Activated CD4-positive, alpha-beta T cell treated with anti-CD3 and anti-CD28 coated beads, Interleukin-2, amount 50 U/mL, for 48 hours (primary cell): ENCODE measurements around the gene LHX2.
A peak's percentile ranks its signal among the peaks of the same experiment; 100 is the strongest.

Experiments used
- DNase-seq, 2 experiments: peaks; one replicate each; pipeline ENCODE4 v3.0.0-alpha.2; 2020

Gene LHX2

DNA sequence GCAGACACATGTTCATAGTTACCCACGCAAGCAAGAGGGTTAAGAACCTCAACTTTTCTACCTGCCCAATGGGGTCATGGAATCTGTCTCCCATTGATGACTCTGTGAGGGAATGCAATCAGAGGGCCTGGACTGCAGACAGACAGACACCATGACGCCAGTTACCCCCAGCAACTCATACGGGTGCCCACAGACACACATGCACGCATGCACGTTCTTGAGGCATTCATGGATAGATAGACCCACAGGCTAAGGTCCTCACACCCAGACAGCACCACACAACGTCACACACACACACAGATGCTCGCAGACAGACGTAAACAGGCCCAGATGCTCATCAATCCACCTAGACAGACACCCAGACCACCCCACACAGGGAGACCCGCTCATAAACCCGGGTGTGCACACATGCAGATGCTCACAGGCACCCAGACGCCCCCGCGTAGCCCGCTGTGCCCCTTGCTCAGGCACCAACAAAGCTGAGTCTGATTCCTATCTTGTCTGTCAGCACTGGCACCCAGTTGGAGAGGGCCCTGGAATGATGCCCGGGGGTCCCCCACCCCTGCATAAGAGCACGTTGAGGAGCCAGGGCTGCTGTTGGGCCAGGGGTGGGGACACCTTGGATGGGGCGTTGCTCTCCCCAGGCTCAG, 23.6 kb downstream of the LHX2 start:
- DNase-seq: no peak

DNA sequence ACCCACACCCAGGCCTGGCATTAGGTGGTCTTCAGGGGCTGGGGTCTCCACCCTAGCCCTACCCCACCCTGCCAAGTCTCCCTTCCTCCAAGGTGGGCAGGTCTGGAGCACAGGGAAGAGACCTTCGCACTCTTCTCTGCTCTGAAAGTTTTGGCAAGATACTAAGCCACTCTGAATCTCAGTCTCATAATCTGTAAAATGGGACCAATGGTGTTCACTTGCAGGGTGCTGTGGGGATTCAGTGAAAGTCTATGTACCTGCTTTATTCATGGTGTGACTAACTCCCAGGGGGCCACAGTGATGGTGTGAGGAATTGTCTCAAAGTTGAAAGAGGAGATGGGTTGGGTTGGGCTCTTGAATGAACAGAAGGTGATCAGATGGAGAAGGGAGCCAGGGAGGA, 25.0 kb downstream of the LHX2 start:
- DNase-seq: no peak

DNA sequence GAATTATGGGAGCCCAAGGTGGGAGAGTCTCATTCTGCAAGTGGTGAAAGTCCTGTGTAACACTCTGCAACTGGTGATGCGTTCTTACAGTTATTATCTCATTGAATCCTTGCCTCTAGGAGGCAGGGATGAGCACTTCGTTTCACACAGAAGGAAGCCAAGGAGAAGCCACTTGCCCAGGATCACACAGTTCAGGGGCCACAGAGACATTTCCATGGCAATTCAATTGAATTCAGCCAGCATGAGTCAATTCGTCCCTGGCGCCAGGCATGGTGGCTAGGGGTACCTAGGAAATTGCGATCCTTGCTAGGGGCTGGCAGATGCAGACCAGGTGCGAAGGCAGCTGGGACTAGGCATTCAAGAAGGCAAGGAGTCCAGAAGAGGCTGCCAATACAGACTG, 26.2 kb downstream of the LHX2 start:
- DNase-seq: no peak

DNA sequence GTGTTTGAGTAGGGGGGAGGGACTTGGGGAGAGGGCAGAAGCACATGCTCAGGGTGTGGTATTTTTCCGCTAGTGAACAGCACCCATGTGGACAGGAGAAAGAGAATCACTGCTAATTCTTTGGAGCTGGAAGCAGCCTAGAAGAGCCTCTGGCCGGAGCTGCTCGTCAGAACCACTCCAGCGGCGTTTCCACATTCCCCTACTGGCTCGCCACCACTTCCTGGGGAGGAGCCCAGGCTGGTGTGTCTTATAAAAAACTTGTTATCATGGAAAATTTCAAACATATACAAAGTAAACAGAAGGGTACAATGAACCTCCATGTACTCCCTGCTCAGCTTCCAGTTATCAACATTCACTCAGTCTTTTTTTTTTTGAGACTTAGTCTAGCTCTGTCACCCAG, 26.7 kb downstream of the LHX2 start:
- DNase-seq: no peak

DNA sequence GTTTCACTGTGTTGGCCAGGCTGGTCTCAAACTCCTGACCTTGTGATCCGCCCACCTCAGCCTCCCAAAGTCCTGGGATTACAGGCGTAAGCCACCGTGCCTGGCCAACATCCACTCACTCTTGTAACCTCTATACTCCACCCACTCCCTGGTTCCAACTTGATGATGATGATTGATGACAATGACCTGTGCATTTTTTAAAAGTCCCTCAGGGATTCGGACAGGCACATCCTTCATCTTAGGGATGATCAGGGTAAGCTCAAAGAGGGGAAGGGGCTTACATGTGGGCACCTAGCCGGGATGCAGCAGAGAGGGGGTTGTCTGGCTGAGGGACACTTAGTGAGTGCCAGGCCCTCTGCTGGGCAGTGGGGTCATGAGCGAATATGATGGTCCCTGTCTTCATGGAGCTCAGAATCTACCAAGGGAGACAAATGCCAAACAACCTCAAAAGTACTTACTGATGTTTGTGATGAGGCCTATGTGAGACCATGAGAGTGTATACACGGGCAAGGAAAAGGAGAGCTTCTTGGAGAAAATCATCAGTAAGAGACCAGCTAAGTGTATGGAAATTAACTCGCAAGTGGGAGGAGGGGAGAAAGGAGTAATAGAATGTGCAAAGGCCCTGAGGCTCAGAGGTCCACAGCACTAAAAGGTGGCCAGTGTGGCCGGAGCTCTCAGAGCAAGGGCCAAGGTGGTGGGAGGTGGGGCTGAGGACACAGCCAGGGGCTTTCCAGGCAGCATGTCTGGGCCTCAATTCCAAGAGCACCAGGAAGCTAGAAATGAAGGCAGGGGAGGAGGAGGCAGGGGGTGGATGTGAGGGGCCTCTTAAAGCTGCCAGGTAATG, 27.4 kb downstream of the LHX2 start:
- DNase-seq: no peak

DNA sequence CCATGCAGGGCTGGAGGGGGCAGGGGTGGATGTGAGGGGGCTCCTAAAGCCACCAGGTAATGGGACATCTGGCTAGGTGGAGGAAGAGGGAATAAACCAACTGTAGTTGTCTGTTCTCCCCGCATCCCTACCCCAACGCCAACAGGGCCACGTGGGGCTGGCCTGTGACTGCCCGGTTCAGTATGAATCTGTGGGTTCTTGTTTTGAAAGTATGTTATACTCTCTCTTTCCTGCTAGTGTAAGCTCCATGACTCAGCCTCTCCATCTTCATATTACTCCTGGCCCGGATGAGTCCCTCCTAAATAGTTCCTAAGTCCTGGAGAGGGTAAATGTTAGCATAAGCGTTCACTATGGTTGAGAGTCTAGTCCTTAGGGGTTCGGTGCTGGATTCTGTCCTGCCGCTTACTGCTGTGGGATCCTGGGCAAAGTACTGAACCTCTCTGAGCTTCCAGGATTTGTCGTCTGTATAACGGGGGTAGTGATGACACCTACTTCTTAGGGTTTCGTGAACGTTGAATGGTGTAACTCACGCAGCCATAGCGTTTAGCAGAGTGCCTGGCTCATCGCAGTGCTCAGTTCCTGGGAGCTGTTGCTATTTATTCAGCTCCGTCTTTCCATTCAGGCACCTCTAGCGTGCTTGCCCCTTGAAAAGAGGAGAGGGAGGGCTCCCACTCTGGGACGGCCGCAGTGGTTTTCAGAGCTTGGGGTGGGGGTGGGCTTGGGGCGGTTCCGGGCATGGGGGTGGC, 28.8 kb downstream of the LHX2 start:
- no peak for DNase-seq

DNA sequence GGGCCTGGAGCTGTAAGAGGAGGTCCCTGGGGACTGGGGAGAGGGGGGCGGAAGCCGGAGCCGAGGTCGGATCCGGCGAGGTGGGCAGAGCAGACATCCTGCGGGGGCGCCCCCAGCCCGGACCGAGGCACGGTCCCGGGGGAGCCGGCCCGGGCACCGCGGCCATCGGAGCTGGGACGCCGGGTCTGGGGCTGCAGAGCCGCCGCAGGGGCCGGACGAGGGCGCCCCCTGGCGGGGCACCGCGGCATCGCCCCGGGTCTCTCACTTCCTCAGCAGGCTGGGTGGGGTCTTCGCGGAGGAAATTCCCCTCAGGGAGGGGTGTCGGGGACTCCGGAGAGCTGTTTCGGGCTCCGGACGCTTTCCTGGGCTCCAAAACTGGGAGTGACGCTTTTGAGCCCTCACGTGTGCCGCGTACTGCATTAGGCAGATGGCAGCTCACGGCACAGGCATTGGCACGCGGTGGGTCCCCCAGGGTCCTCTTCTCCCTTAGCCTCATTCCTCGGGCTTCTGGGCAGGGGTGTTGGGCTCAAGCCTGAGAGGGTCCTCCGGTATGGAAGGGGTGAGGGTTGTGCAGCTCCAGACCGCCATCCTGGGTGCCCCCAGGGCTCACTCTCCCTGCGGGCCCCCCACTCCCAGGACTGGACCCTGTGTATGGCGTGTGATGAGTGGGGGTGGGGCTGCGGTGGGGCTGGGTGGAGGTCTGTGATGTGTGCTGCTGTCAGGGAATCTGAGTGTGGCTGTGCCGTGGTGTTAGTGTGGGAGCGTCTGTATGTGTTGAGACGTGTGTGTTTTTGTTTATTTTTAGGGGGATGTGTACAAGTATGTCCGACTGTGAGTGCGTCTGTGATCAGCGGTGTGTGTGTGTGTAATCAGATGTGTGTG, 29.6 kb downstream of the LHX2 start:
- DNase-seq: peak in 1 of 2 experiments; percentile 52

DNA sequence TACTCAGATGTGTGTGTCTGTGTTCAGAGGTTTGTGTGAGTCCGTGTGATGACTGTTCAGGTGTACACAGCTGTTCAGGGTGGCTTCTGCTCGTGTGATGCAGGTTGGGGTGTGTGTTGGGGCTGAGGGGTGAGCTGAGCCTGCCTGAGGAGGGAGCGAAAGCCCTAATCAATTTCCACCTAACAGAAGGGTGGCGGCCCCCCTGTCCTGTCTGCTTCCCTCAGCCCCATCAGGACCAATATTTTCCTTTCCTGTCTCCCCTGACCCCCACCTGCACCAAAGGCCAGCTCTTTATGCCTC, 30.2 kb downstream of the LHX2 start:
- DNase-seq: no peak

DNA sequence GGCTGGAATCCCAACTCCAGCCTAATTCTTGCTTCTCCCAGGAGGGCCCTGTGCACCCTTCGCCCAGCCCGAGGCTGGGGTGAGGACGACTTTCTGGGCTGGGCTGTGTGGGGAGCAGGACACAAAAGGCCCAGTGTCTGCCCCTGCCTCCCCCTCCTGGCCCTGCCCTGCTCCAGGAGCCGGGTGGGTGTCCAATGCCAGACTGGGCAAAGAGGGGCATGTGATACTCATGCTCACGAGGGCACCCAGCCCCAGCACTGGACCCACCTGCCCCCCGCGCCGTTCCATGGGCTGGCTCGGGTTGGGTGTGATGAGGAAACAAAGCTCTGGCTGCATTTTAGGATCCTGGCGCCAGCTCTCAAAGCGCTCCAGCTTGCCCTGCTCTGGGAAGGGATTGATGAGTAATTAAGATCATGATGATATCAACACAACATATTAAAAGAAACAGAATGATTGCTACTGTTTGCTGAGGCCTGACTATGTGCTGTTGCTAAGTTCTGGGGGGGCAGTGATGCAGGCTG, 30.7 kb downstream of the LHX2 start:
- no peak for DNase-seq

DNA sequence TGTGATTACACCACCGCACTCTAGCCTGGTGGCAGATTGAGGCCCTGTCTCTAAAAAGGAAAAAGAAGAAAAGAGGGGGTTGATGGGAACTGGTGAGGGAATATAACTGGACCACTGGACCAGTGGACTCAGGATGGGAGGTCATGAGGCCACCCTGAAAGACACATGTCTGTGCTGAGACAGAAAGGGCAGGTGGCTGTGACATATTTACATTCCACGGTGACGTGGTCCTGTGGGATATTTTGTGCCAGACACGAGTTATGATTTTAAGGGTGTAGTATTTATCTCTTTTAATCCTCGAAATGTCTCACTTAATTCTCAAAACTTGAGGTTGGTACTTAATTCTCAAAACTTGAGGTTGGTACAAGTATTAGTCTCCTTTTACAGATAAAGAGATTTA, 32.9 kb downstream of the LHX2 start:
- DNase-seq: no peak

DNA sequence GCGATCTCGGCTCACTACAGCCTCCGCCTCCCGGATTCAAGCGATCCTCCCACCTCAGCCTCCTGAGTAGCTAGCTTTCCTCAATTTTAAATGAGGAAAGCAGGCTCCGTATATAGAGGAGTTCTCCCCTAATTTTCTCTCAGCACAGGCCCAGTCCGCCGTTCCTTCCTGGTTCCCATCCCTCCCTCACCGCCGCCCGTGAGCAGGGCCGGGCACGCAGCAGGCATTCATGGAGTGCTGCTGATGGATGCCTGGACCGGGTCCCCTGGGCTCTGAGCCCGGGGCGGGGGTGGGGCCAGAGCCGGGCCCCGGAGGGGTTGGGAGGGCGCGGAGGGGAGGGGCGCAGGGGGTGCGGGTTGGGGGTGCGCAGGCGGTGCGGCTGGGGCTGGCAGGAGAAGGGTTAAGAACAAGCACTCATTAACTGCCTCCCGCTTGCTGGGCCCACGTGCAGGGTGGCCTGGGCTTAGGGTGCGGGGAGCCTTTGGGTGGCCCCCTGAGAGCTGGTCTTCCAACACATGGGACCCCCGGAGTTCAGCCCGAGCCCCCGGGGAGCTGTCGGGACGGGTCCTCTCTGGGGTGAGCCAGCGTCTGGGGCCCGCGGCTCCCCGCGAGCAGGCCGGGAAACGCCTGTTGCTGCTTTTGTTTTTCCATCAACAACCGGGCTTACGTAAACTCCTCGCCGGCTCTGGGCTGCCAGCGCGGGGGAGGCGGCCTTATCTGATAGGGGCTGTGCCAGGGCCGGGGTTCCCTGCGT, 33.7 kb downstream of the LHX2 start:
- DNase-seq: no peak

DNA sequence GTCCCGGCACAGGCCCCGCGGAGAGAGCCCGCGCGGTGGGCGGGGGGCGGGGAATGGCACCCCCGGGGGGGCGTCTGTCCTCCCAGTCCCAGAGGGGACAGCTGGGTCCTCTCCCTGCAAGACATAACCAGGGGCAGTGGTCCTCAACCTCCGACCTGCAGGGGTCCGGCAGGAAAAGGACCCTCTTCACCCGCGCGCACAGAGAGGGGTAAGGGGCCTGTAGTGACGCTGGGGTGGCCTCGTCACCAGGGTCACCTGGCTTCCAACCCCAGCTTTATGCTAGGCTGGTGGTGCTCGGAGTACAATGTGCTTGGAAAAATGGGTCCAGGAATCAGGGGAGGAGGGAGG, 34.2 kb downstream of the LHX2 start:
- DNase-seq: no peak

DNA sequence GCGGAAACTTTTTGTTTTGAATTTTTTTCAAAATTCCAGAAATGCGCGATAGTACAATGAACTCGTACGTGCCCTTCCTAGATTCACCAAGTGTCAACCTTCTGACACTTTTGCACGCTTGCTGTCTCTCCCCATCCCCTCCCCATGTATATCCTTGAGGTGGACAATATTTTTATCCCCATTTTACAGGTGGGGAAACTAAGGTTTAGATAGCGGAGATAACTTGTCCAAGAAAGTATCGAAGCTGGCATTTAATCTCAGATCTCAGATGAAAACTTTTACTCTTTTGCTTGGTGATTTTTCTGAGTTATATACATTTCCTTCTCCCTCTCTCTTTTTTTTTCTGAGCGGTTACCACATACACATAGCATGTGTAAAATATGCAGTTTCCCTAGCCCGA, 34.6 kb downstream of the LHX2 start:
- no peak for DNase-seq

DNA sequence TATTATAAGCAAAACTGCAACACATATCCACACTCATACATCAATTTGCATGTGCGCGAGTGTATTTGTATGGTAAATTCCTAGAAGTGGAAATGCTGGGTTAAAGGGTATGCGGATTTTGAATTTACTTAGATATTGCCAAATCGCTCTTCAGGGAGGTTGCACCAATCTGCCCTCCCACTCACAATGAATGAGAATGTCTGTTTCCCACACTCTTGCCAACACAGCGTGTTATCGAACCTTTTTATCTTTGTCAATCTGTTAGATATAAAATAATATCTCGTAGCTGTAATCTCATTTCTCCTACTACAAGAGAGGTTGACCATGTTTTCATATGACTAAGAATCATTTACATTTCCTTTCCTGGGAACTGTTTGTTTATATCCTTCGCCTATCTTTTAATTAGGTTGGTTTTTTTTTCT, 35.7 kb downstream of the LHX2 start:
- DNase-seq: no peak

DNA sequence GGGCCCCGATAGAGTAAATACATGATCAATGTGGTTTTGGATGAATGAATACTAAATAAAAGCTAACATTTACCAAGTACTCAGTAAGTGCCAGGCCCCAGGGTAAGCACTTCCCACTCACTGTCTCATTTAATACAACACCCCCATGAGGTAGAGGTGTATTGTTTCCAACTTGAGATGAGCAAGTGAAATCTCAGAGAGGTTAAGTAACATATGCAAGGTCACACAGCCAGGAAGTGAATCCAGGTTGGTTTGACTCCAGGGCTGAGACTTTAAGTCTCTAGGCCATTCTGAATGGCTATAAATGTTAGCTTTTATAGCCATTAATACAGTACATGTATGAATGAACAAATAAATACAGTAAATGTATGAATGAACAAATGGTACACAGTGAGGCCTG, 39.4 kb downstream of the LHX2 start:
- no peak for DNase-seq

DNA sequence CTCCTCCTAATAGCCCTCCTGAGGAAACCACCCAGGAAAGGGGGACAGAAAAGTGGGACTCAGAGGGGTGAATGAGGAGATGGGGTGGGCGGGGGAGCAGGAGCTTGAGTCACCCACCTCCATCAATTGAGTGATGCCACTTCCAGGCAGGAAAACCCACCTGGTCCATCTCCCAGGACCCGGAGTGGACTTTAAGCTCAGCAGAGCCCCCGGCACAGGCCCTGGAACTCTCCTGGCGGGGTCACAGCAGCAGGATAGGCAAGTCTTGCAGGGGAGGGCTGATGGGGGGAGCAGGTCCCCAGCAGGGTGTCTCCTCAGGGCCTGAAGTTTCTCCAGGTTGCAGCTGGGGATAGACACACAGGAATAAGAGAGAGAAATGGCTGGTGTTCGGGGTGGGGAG, 40.8 kb downstream of the LHX2 start:
- no peak for DNase-seq

DNA sequence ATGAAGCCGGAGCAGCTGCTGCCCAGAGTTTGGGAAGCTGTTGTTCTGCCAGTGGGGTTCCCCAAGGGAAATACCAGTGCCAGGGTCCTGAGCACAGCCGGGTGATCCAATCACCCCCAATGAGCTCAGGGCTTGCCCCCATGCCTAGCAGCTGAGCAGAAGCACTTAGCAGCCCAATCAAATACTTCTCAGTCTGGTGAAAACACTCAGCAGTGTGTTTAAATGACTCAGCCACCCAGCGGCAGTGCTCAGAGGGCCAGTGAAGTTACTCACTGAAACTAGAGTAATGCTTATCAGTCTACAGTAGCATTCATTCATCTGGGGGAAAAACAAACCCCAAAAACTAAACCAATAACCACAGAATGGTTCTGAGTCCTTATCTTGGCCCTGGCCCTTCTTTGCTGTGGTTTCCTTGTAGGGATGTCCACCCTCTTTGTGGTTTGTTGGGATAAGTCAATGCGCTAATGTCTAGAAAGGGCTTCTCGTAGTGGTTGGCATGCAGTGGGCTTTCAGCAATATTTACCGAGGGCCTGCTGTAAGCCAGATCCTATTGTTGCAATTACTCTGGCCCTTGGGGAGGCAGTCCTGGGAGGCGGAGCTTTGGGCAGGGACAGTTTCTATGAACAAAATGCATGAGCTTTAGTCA, 43.1 kb downstream of the LHX2 start:
- peak; percentile 54 to 69 for DNase-seq

DNA sequence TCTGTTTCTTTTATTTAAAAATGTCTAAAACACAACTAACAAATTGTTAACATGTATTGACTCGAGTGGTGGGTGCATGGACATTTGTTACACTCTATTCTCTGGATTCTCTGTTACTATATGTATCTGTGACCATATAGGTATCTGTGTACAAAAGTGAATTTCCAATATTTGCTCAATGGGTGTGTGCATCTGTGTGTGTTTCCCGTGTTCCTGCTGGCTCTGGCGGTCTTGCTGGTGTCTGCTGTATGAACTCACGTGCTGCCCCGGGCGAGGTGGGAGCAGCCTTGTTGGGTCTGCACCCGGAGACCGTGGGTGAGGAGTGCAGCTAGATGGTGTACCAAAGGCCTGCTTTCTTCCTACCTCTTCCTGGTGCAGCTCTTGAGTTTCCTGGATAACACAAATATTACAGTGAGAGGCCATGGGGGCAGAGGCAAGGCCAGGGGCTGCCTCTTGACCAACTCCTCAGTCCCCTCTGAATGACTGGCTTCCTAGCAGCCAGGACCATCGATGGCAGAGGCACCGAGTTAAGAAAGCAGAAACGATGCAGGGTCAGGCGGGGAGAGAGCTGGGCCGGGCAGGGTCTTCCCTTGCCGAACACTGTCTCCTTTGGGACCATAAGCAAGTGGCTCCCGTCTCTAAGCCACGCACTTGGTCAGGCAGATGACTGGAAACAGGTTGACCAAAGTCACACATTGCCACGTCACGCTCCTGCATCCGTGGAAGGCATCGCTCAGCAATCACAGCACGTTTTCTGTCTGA, 49.5 kb downstream of the LHX2 start:
- no peak for DNase-seq

DNA sequence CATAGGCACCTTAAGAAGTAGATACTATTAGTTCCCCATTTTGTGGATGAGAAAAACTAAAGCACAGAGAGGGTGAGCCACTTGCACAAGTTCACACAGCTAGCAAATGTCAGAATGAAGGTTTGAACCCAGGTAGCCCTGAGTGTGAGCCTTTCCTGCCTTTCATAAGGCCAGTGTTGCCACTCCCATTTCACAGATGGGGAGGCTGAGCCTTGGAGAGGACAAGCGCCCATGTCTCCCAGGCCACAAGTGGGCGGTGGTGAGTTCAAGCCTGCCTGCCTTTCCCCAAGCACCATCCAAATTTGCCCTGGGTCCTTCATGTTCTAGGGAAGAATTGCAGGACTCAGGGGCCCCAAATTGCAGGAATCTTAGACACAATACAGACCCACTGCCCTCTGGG, 50.6 kb downstream of the LHX2 start:
- no peak for DNase-seq

DNA sequence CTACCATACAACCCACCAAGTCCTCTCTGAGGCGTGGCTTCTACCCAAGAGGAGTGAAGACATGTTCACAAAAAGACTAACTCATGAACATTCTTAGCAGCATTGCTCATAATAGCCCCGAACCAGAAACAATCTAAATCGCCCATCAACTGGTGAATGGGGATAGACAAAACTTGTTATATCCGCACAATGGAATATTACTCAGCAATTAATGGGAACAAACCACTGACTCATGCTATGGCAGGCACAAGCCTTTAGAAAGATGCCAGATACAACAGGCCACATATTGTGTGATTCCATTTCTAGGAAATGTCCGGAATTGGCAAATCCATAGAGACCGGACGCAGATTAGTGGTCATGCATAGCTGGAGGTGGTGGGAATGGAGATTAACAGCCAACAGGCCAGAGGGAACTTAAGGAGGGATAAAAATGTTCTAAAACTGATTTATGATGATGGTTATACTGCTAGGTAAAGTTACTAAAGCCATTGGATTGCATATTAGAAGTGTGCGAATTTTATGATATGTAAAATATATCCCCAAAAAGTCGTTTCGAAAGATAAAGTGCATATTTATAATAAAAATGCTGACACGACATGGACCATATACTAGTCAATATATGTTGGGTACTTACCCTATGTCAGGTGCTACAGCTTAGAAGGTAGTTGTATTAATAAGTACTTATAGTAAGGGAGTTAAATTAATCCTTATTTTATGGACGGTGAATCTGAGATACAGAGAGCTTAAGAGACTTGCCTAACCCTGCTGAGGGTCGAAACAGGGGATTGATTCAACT, 55.4 kb downstream of the LHX2 start:
- no peak for DNase-seq
